Thyroid gland (tissue), 4 donors: ENCODE data around the gene UBE2O.

Experiments
- POLR2A ChIP-seq, 2 donors: fragments of 450-650 bp; IDR thresholded peaks; one replicate each; pipeline ENCODE4 v1.6.1; 2017; ENCODE audit warnings: antibody characterized with exemption in 2 of 2, mild to moderate bottlenecking in 2 of 2, moderate library complexity in 1 of 2
- TF ChIP-seq, protein P1 (sequence below), 6 experiments: fragments of 200-600 bp in 3 of 6; fragments of 450-650 bp in 3 of 6; sonication (generic) in 3 of 6; IDR thresholded peaks; one replicate each; pipeline ENCODE4 v1.5.1; 2016 to 2019; ENCODE audit warnings: antibody characterized with exemption in 6 of 6, mild to moderate bottlenecking in 2 of 6, inconsistent platforms in 1 of 6, moderate library complexity in 1 of 6

DNA sequence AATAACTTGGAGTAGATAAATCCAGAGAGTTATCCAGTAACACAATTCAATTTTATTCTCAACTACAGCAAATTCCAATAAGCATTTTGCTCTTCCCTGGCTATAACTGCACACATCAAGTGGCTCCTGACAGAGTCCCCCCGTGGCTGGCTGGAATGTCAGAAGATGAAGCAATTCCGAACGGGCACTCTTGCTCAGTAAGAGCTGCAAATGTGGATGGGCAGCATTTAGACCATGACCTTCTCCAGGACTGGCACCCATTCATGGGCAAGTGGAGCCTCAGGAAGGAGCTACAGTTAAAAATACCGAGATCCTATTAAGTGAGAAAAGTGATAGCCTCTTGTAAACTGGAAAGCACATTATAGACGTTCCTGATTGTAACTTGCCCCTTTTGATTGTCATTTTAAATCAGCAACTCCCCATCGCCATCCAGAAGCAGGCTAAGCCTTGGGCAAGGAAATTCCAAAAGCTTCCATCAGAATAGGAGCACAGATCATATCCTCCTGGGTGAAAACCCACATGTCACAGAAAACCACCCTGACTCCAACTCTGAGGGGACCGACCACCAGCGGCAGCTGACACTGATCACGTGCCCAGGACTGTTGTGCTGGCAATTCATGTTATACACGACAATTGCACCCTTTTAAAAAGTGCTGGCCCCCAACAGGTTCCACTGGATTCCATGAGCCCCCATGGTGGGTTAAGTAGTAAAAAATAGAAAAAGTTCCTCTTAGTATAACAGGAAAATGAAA lies 7.1 kb downstream of the UBE2O start:
- TF ChIP-seq, protein P1, sequence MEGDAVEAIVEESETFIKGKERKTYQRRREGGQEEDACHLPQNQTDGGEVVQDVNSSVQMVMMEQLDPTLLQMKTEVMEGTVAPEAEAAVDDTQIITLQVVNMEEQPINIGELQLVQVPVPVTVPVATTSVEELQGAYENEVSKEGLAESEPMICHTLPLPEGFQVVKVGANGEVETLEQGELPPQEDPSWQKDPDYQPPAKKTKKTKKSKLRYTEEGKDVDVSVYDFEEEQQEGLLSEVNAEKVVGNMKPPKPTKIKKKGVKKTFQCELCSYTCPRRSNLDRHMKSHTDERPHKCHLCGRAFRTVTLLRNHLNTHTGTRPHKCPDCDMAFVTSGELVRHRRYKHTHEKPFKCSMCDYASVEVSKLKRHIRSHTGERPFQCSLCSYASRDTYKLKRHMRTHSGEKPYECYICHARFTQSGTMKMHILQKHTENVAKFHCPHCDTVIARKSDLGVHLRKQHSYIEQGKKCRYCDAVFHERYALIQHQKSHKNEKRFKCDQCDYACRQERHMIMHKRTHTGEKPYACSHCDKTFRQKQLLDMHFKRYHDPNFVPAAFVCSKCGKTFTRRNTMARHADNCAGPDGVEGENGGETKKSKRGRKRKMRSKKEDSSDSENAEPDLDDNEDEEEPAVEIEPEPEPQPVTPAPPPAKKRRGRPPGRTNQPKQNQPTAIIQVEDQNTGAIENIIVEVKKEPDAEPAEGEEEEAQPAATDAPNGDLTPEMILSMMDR (IDR thresholded peaks at IDR 0.05) = no peak
- TF ChIP-seq POLR2A (IDR thresholded peaks at IDR 0.05) = no peak
